Measurements from ENCODE around the gene MAP3K20. TPM values are rescaled to one million over a fixed set of nuclear protein-coding genes. Genes with fewer than 3 reads are reported as not detected.

MAP3K20 gene
- total and polyA plus RNA-seq, 10 of the 15 experiments (the other 5 are each of a cell fraction or from before 2014, with no cell fraction given): 0.04 to 5.6 (median 2.3) TPM

DNA sequence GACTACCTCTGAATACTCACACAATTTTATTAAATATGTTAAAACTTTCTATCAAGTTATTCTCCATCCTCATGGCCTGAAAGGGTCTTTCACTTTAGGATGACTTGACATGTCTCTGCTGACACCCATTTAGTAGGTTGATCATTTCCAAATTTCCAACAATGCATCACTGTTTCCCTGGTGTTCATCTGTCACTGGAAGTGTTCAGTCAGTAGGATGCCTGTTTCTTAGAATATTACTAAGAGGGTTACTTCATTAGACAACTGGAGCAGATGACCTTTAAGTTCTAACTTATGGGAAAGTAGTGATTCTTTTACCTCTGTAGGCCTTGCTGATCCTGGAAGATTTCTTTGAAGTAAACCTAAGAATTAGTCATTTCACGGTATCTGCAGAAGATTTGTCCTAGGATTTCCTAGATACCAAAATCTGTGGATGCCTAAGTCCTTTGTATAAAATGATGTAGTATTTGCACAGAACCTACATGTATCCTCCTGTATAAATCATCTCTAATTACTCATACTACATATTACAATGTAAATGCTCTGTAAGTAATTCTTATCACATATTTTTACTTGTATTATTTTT lies 77.7 kb downstream of the MAP3K20 start:
- ChIA-PET RAD21 (ENCODE audit: unreplicated experiment) (no interaction called here), POLR2A (no interaction called here), CTCF (no interaction called here), SMC1A (ENCODE audit: uncharacterized antibody, unreplicated experiment) (no interaction called here)
- no peaks in the 10 kb centered on the region; a peak in 1 of 4 replicates for H3K36me3 ChIP-seq (ENCODE audit: control insufficient read depth in 2 of 2, insufficient read depth in 2 of 2, low read length in 1 of 2)
- WGBS (ENCODE audit: insufficient coverage, insufficient replicate concordance, low lambda C conversion rate, missing lambda C conversion rate): 89% methylated on average over 1 of the region's 1 CpG
- no peaks in the 10 kb centered on the region for H4K20me1 ChIP-seq (ENCODE audit: control insufficient read depth, insufficient read depth)
- in situ Hi-C loops (cut with MboI): no loop called here
- ATAC-seq: no peak
- H3K4me2 ChIP-seq (ENCODE audit: control insufficient read depth, insufficient read depth): no peak overlapping the region
- FAIRE-seq: no peak
- intact Hi-C loops (cut with micrococcal nuclease; ENCODE audit: unreplicated experiment): no loop called here
- no peak overlapping the region for H2AFZ ChIP-seq (ENCODE audit: control insufficient read depth, low read depth, low read length)
- no peak overlapping the region for H3K27ac ChIP-seq (ENCODE audit: control insufficient read depth, insufficient read depth)
- DNase-seq (ENCODE audit: low read depth, low spot score): no peak
- TF ChIP-seq PRDM15 (CRISPR knock-in tag; IDR thresholded peaks at IDR 0.05): no peak
- H3K79me2 ChIP-seq (ENCODE audit: control insufficient read depth, insufficient read depth, low read length): peaks cover 1% of the 10 kb centered on the region; the same call in 1 of the 2 replicates
- H3K9me3 ChIP-seq (replicated peaks; ENCODE audit: control insufficient read depth, insufficient read depth, low read length): no peaks in the 10 kb centered on the region; the same call in 1 of the 3 replicates
- no TSS peak for BruUV-seq (replicated peaks)
- H3K4me3 ChIP-seq: no peak overlapping the region
- H3K9ac ChIP-seq (ENCODE audit: control insufficient read depth, insufficient read depth, low read length): no peak overlapping the region
- peaks cover 3% of the 10 kb centered on the region; the same call in 1 of the 2 replicates for H3K4me1 ChIP-seq (ENCODE audit: control insufficient read depth, insufficient read depth, low read length)
- H3K27me3 ChIP-seq (replicated peaks in 1 of 2; ENCODE audit: control insufficient read depth in 2 of 2, insufficient read depth in 2 of 2, low read length in 1 of 2): no peaks in the 10 kb centered on the region
